Measurements from ENCODE around the gene SMC3. TPM values are rescaled to one million over a fixed set of nuclear protein-coding genes. Genes with fewer than 3 reads are reported as not detected.

The SMC3 gene
- total and polyA plus RNA-seq, 2 of the 4 experiments (the other 2 are of a cell fraction), result 15.0 to 15.2 TPM

DNA sequence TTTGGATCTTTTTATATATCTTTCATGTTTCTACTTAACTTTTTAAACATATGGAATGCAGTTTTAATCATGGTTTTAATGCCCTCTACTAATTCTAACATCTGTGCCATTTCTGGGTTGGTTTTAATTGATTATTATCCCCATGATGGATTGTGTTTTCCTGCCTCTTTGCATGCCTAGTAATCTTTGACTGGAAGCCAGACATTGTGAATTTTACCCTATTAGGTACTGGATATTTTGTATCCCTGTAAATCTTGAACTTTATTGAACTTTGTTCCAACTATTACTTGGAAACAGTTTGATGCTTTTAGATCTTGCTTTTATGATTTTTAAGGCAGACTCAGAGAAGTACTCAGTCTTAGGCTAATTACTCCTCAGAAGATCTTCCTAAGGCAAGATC is 60.7 kb downstream of the SMC3 start:
- Histone ChIP-seq H3K79me1 (ENCODE audit: low read depth in 1 of 2, low read length in 2 of 2) (no peaks in the 10 kb centered on the region), H3K14ac (replicated peaks; ENCODE audit: low read depth, low read length) (no peak overlapping the region), H3K4ac (ENCODE audit: low read depth, low read length) (no peak overlapping the region), H3K23ac (ENCODE audit: low read depth, low read length) (no peak overlapping the region), H3K9me1 (ENCODE audit: insufficient read depth, low read length) (peaks cover 3% of the 10 kb centered on the region; the same call in 1 of the 2 replicates), H3K9ac (ENCODE audit: low read depth, low read length) (no peak overlapping the region), H3K18ac (ENCODE audit: low read depth, low read length) (no peak overlapping the region), H2AK5ac (ENCODE audit: low read depth, low read length) (no peak overlapping the region), H3K27me3 (ENCODE audit: control insufficient read depth, insufficient read depth, low read length) (peaks cover 22% of the 10 kb centered on the region), H2AFZ (replicated peaks; ENCODE audit: low read length, poor library complexity) (no peak overlapping the region), H4K8ac (ENCODE audit: low read depth in 2 of 2, low read length in 2 of 2) (no peak overlapping the region), H3K9me3 (ENCODE audit: control insufficient read depth, insufficient read depth, low read length) (no peaks in the 10 kb centered on the region), H3K27ac (ENCODE audit: insufficient read depth, low read length) (no peak overlapping the region), H2BK120ac (ENCODE audit: low read depth, low read length) (no peak overlapping the region), H2BK5ac (ENCODE audit: low read depth, low read length, poor library complexity, severe bottlenecking) (no peak overlapping the region), H2BK20ac (ENCODE audit: low read depth, low read length) (no peak overlapping the region), H4K5ac (ENCODE audit: low read depth, low read length) (no peak overlapping the region), H2AK9ac (replicated peaks; ENCODE audit: low read depth, low read length, poor library complexity) (no peak overlapping the region), H3K4me1 (ENCODE audit: control insufficient read depth, insufficient read depth, low read length) (peaks cover 2% of the 10 kb centered on the region; the same call in 1 of the 2 replicates), H2BK15ac (ENCODE audit: low read depth, low read length) (no peak overlapping the region), H3K56ac (ENCODE audit: extremely low read depth, insufficient read depth, low read length) (no peak overlapping the region), H3K4me2 (ENCODE audit: low read depth, low read length) (no peak overlapping the region), H4K91ac (ENCODE audit: insufficient read depth, low read depth, low read length) (no peak overlapping the region), H4K20me1 (ENCODE audit: insufficient read depth, low read length) (no peaks in the 10 kb centered on the region), H3K36me3 (ENCODE audit: control insufficient read depth, insufficient read depth, low read length) (no peaks in the 10 kb centered on the region), H3K4me3 (ENCODE audit: insufficient read depth, low read depth, low read length) (no peak overlapping the region)
- dilution Hi-C loops (cut with HindIII; ENCODE audit: low sequenced_read_pairs, unreplicated experiment) (no loop called here), in situ Hi-C loops (cut with MboI; ENCODE audit: low sequenced_read_pairs) (no loop called here), intact Hi-C loops (cut with micrococcal nuclease) (no loop called here)
- DNase-seq (no peak), ATAC-seq (ENCODE audit: low read depth) (no peak)
- BruUV-seq (replicated peaks), result no TSS peak
- CTCF ChIA-PET, result no interaction called here
- POLR2A ChIA-PET (ENCODE audit: unreplicated experiment), result no interaction called here
- no peak for TF ChIP-seq RAD21 (IDR thresholded peaks at IDR 0.05; ENCODE audit: low read length)
- TF ChIP-seq MXI1 (IDR thresholded peaks at IDR 0.05; ENCODE audit: borderline replicate concordance, low read depth, low read length), result no peak
- no peak for TF ChIP-seq MAZ (IDR thresholded peaks at IDR 0.05; ENCODE audit: borderline replicate concordance, low read depth, low read length)
- TF ChIP-seq FOS (IDR thresholded peaks at IDR 0.05; ENCODE audit: low read depth, low read length), result no peak
- TF ChIP-seq, protein P1, sequence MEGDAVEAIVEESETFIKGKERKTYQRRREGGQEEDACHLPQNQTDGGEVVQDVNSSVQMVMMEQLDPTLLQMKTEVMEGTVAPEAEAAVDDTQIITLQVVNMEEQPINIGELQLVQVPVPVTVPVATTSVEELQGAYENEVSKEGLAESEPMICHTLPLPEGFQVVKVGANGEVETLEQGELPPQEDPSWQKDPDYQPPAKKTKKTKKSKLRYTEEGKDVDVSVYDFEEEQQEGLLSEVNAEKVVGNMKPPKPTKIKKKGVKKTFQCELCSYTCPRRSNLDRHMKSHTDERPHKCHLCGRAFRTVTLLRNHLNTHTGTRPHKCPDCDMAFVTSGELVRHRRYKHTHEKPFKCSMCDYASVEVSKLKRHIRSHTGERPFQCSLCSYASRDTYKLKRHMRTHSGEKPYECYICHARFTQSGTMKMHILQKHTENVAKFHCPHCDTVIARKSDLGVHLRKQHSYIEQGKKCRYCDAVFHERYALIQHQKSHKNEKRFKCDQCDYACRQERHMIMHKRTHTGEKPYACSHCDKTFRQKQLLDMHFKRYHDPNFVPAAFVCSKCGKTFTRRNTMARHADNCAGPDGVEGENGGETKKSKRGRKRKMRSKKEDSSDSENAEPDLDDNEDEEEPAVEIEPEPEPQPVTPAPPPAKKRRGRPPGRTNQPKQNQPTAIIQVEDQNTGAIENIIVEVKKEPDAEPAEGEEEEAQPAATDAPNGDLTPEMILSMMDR (conservative IDR thresholded peaks at IDR 0.05; ENCODE audit: low read depth, low read length), result no peak
- no peak for TF ChIP-seq CEBPB (IDR thresholded peaks at IDR 0.05; ENCODE audit: low read depth, low read length)
- TF ChIP-seq CHD1 (IDR thresholded peaks at IDR 0.05; ENCODE audit: low read depth, low read length), result no peak
- TF ChIP-seq RCOR1 (IDR thresholded peaks at IDR 0.05; ENCODE audit: insufficient replicate concordance, low read length), result no peak
- no peak for TF ChIP-seq ELK1 (IDR thresholded peaks at IDR 0.05; ENCODE audit: borderline replicate concordance, low read depth, low read length)
- no peak for TF ChIP-seq BHLHE40 (IDR thresholded peaks at IDR 0.05; ENCODE audit: low read depth, low read length)
- no peak for TF ChIP-seq POLR2A (IDR thresholded peaks at IDR 0.05; ENCODE audit: low read depth, low read length)
- TF ChIP-seq, protein P2, sequence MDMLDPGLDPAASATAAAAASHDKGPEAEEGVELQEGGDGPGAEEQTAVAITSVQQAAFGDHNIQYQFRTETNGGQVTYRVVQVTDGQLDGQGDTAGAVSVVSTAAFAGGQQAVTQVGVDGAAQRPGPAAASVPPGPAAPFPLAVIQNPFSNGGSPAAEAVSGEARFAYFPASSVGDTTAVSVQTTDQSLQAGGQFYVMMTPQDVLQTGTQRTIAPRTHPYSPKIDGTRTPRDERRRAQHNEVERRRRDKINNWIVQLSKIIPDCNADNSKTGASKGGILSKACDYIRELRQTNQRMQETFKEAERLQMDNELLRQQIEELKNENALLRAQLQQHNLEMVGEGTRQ (IDR thresholded peaks at IDR 0.05; ENCODE audit: low read depth, low read length), result no peak
- TF ChIP-seq MAFK (IDR thresholded peaks at IDR 0.05; ENCODE audit: low read depth, low read length), result no peak
- TF ChIP-seq SMC3 (IDR thresholded peaks at IDR 0.05; ENCODE audit: low read depth, low read length), result no peak
